ENCODE results near the gene CNBD2.

DNA sequence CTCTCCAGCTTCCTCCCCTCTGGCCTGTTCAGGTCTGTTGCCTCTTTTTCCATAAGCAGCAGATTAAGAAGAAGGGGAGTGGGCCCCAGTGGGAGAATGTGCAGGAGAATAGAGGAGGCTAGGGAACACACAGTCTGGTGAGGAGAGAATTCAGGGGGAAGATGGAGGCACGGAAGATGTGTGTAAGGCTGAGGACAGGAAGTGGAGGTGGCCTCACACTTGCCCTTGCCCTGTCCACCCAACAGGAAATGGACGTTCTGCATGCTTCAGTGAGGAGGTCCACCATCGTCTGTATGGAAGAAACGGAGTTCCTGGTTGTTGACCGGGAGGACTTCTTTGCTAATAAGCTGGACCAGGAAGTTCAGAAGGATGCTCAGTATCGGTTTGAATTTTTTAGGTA, 16.0 kb downstream of the CNBD2 start:
- TF ChIP-seq POLR2AphosphoS5 (IDR thresholded peaks at IDR 0.05; ENCODE audit: low read depth, low read length) (no peak), TAF1 (IDR thresholded peaks at IDR 0.05; ENCODE audit: borderline replicate concordance, low read depth, low read length) (no peak), POLR2A (IDR thresholded peaks at IDR 0.05; ENCODE audit: low read depth, low read length) (no peak)

All from GM12892 (cell line).